Measurements from ENCODE around the gene PML. TPM values are rescaled to one million over a fixed set of nuclear protein-coding genes. Genes with fewer than 3 reads are reported as not detected.

The PML gene
- total RNA-seq, 4 donors from 2014 or later = 24.1 to 75.1 (median 52.1) TPM

- H3K4me1 ChIP-seq = peaks cover 3 to 91% (median 47%) of the 10 kb centered on the region in 3 donors
- H3K27ac ChIP-seq = peak within 1 kb of the TSS; percentile 30 to 95 (median 87)
- H3K36me3 ChIP-seq = peaks cover 0 to 24% of the 10 kb centered on the region in 2 donors
- peak within 1 kb of the TSS; percentile 45 to 87 for H3K4me3 ChIP-seq
- peak; percentile 89 for ATAC-seq
- 0% methylated on average over 8 of the region's 72 CpGs; no CpG with 5 or more reads in 1 of the 2 donors for WGBS, 2 donors (ENCODE audit: low coverage in 1 of 2)
- no peak for TF ChIP-seq EP300 (IDR thresholded peaks at IDR 0.05)
- peak; percentile 62 for TF ChIP-seq POLR2AphosphoS5 (IDR thresholded peaks at IDR 0.05)
- peak; percentile 49 to 55 for TF ChIP-seq POLR2A (IDR thresholded peaks at IDR 0.05)
- peak in 3 of 4 experiments; percentile 93 to 98 (median 94) for TF ChIP-seq CTCF (IDR thresholded peaks at IDR 0.05)
- H3K9me3 ChIP-seq = no peaks in the 10 kb centered on the region
- H3K27me3 ChIP-seq = no peaks in the 10 kb centered on the region
Measured at GRCh38 chr15:73991726-73992593, 2.6 kb upstream of the PML start, which contains the start of gene STOML1. STOML1 (minus strand) TSS chr15:73992295; CDS start chr15:73992223, 72 bp downstream.

- no peaks in the 10 kb centered on the region for H3K27me3 ChIP-seq
- peaks cover 0 to 19% of the 10 kb centered on the region in 2 donors for H3K36me3 ChIP-seq
- H3K4me3 ChIP-seq = peak overlapping the region in 1 of 2 donors; percentile 87
- peak overlapping the region in 3 of 4 donors; percentile 85 to 95 (median 89) for H3K27ac ChIP-seq
- no peak for ATAC-seq
- H3K4me1 ChIP-seq = peaks cover 3 to 92% (median 47%) of the 10 kb centered on the region in 3 donors
- 80 to 87% methylated on average over 1 to 3 of the region's 5 CpGs for WGBS, 2 donors (ENCODE audit: low coverage in 1 of 2)
- no peaks in the 10 kb centered on the region for H3K9me3 ChIP-seq
- TF ChIP-seq POLR2AphosphoS5 (IDR thresholded peaks at IDR 0.05) = no peak
- TF ChIP-seq CTCF (IDR thresholded peaks at IDR 0.05) = no peak
- TF ChIP-seq POLR2A (IDR thresholded peaks at IDR 0.05) = no peak
- TF ChIP-seq EP300 (IDR thresholded peaks at IDR 0.05) = no peak
Measured at GRCh38 chr15:73992594-73992898, 2.0 kb upstream of the PML start.

GRCh38 chr15:73993211-73993994, 1.1 kb upstream of the PML start:
- Histone ChIP-seq H3K36me3 (peaks cover 0 to 19% of the 10 kb centered on the region in 2 donors), H3K4me3 (peak overlapping the region in 1 of 2 donors; percentile 72), H3K27me3 (no peaks in the 10 kb centered on the region), H3K4me1 (peaks cover 3 to 92% (median 48%) of the 10 kb centered on the region in 3 donors), H3K27ac (peak overlapping the region in 3 of 4 donors; percentile 88 to 95 (median 89)), H3K9me3 (no peaks in the 10 kb centered on the region)
- WGBS, 2 donors (ENCODE audit: low coverage in 1 of 2) = 78 to 80% methylated on average over 6 of the region's 10 CpGs
- no peak for TF ChIP-seq POLR2AphosphoS5 (IDR thresholded peaks at IDR 0.05)
- TF ChIP-seq POLR2A (IDR thresholded peaks at IDR 0.05) = no peak
- TF ChIP-seq EP300 (IDR thresholded peaks at IDR 0.05) = no peak
- no peak for TF ChIP-seq CTCF (IDR thresholded peaks at IDR 0.05)
- no peak for ATAC-seq

- H3K9me3 ChIP-seq = no peaks in the 10 kb centered on the region
- H3K36me3 ChIP-seq = peaks cover 0 to 22% of the 10 kb centered on the region in 2 donors
- WGBS, 2 donors (ENCODE audit: low coverage in 1 of 2) = 0% methylated on average over 7 to 9 of the region's 18 CpGs
- peak overlapping the region; percentile 72 to 97 for H3K4me3 ChIP-seq
- ATAC-seq = peak; percentile 3
- H3K27me3 ChIP-seq = no peaks in the 10 kb centered on the region
- peaks cover 3 to 92% (median 44%) of the 10 kb centered on the region in 3 donors for H3K4me1 ChIP-seq
- H3K27ac ChIP-seq = peak overlapping the region; percentile 88 to 95 (median 91)
- TF ChIP-seq POLR2AphosphoS5 (IDR thresholded peaks at IDR 0.05) (peak; percentile 27), EP300 (IDR thresholded peaks at IDR 0.05) (no peak), CTCF (IDR thresholded peaks at IDR 0.05) (no peak), POLR2A (IDR thresholded peaks at IDR 0.05) (no peak)
Measured at GRCh38 chr15:73994912-73995622, 551 bp downstream of the PML start.
